ENCODE results near the gene EID3. TPM values are rescaled to one million over a fixed set of nuclear protein-coding genes. Genes with fewer than 3 reads are reported as not detected.

The EID3 gene
- total and polyA plus RNA-seq, 2 donors (not counting 1 experiment from before 2014, with no cell fraction given), result 6.4 to 9.4 TPM

GRCh38 chr12:104281636-104282035 lies 21.9 kb upstream of the EID3 start:
- intact Hi-C loops (cut with micrococcal nuclease), result no loop called here
- Histone ChIP-seq H3K27me3 (replicated peaks in 1 of 4; ENCODE audit: control extremely low read depth in 1 of 4, control insufficient read depth in 3 of 4, insufficient read depth in 4 of 4, low read length in 3 of 4) (no peaks in the 10 kb centered on the region), H3K79me2 (ENCODE audit: control insufficient read depth, insufficient read depth, low read length) (no peaks in the 10 kb centered on the region), H3K4me1 (ENCODE audit: control insufficient read depth in 2 of 2, insufficient read depth in 2 of 2, low read length in 2 of 2) (peaks cover 9 to 11% of the 10 kb centered on the region in 2 donors), H3K27ac (ENCODE audit: low read length in 2 of 2) (no peak overlapping the region), H3K9ac (ENCODE audit: low read length) (no peak overlapping the region), H3K9me3 (ENCODE audit: control extremely low read depth in 1 of 3, control insufficient read depth in 2 of 3, insufficient read depth in 1 of 3, low read length in 2 of 3) (no peaks in the 10 kb centered on the region), H3K4me2 (replicated peaks; ENCODE audit: low read depth, low read length, poor library complexity, severe bottlenecking) (no peak overlapping the region), H4K20me1 (ENCODE audit: control insufficient read depth, insufficient read depth, low read length, poor library complexity, severe bottlenecking) (no peaks in the 10 kb centered on the region), H3K4me3 (ENCODE audit: control extremely low read depth in 1 of 5, extremely low read depth in 1 of 5, insufficient read depth in 1 of 5, low read depth in 2 of 5, low read length in 4 of 5) (no peak overlapping the region), H3K36me3 (replicated peaks in 1 of 2; ENCODE audit: control extremely low read depth in 1 of 2, control insufficient read depth in 1 of 2, extremely low read depth in 1 of 2, insufficient read depth in 2 of 2, low read length in 1 of 2) (no peaks in the 10 kb centered on the region), H2AFZ (ENCODE audit: insufficient read depth, low read depth, low read length, poor library complexity, severe bottlenecking) (no peak overlapping the region)
- no peak for ATAC-seq (ENCODE audit: low read depth)
- WGBS (ENCODE audit: insufficient coverage), result 88% methylated on average over 5 of the region's 5 CpGs
- DNase-seq, result no peak
- ChIA-PET POLR2A (no interaction called here), CTCF (no interaction called here)
- H3K9me3 Mint-ChIP-seq (ENCODE audit: insufficient read depth), result no peaks in the 10 kb centered on the region
- no peak overlapping the region for H3K4me3 Mint-ChIP-seq
- TF ChIP-seq CTCF (IDR thresholded peaks at IDR 0.05) (no peak), EZH2 (IDR thresholded peaks at IDR 0.05; ENCODE audit: borderline replicate concordance, insufficient read depth, low read depth, low read length, poor library complexity, severe bottlenecking) (no peak)
- H3K27ac Mint-ChIP-seq, result no peak overlapping the region
- no peaks in the 10 kb centered on the region for H3K27me3 Mint-ChIP-seq
- peaks cover 11% of the 10 kb centered on the region for H3K4me1 Mint-ChIP-seq

GRCh38 chr12:104282109-104282508 lies 21.4 kb upstream of the EID3 start:
- DNase-seq (no peak), ATAC-seq (ENCODE audit: low read depth) (no peak)
- H3K36me3 ChIP-seq (replicated peaks in 1 of 2; ENCODE audit: control extremely low read depth in 1 of 2, control insufficient read depth in 1 of 2, extremely low read depth in 1 of 2, insufficient read depth in 2 of 2, low read length in 1 of 2), result no peaks in the 10 kb centered on the region
- ChIA-PET POLR2A (no interaction called here), CTCF (no interaction called here)
- peaks cover 6 to 8% of the 10 kb centered on the region in 2 donors for H3K4me1 ChIP-seq (ENCODE audit: control insufficient read depth in 2 of 2, insufficient read depth in 2 of 2, low read length in 2 of 2)
- H3K79me2 ChIP-seq (ENCODE audit: control insufficient read depth, insufficient read depth, low read length), result no peaks in the 10 kb centered on the region
- Mint-ChIP-seq H3K27ac (no peak overlapping the region), H3K9me3 (ENCODE audit: insufficient read depth) (no peaks in the 10 kb centered on the region), H3K4me3 (no peak overlapping the region), H3K4me1 (peaks cover 14% of the 10 kb centered on the region), H3K27me3 (no peaks in the 10 kb centered on the region)
- H3K4me3 ChIP-seq (ENCODE audit: control extremely low read depth in 1 of 5, extremely low read depth in 1 of 5, insufficient read depth in 1 of 5, low read depth in 2 of 5, low read length in 4 of 5), result no peak overlapping the region
- H3K27me3 ChIP-seq (replicated peaks in 1 of 4; ENCODE audit: control extremely low read depth in 1 of 4, control insufficient read depth in 3 of 4, insufficient read depth in 4 of 4, low read length in 3 of 4), result no peaks in the 10 kb centered on the region
- H3K4me2 ChIP-seq (replicated peaks; ENCODE audit: low read depth, low read length, poor library complexity, severe bottlenecking), result no peak overlapping the region
- H3K27ac ChIP-seq (ENCODE audit: low read length in 2 of 2), result no peak overlapping the region
- H2AFZ ChIP-seq (ENCODE audit: insufficient read depth, low read depth, low read length, poor library complexity, severe bottlenecking), result no peak overlapping the region
- TF ChIP-seq CTCF (IDR thresholded peaks at IDR 0.05), result no peak
- TF ChIP-seq EZH2 (IDR thresholded peaks at IDR 0.05; ENCODE audit: borderline replicate concordance, insufficient read depth, low read depth, low read length, poor library complexity, severe bottlenecking), result no peak
- no peaks in the 10 kb centered on the region for H3K9me3 ChIP-seq (ENCODE audit: control extremely low read depth in 1 of 3, control insufficient read depth in 2 of 3, insufficient read depth in 1 of 3, low read length in 2 of 3)
- intact Hi-C loops (cut with micrococcal nuclease), result no loop called here
- H4K20me1 ChIP-seq (ENCODE audit: control insufficient read depth, insufficient read depth, low read length, poor library complexity, severe bottlenecking), result no peaks in the 10 kb centered on the region
- H3K9ac ChIP-seq (ENCODE audit: low read length), result no peak overlapping the region

Measured in B cell (primary cell).